Naive thymus-derived CD4-positive, alpha-beta T cell (primary cell): ENCODE results near the gene NFKBIZ. TPM values are rescaled to one million over a fixed set of nuclear protein-coding genes. Genes with fewer than 3 reads are reported as not detected.
A peak's percentile ranks its signal among the peaks of the same experiment; 100 is the strongest.

Experiments used
- ATAC-seq: fragments of 150-1000 bp; cut with Tn5 transposase; 2 replicates; pipeline ENCODE4 v1.10.0; 2021; ENCODE audit warnings: mild to moderate bottlenecking, moderate library complexity
- CTCF ChIA-PET: fragments of 350-600 bp; sonication (Branson Sonifier 250); formaldehyde crosslinking; loops from one replicate; lab custom pipeline; 2021; ENCODE audit warnings: antibody characterized with exemption; lab: Charles Lee
- POLR2A ChIA-PET: fragments of 350-600 bp; sonication (Branson Sonifier 250); formaldehyde crosslinking; loops from one replicate; lab custom pipeline; 2021; ENCODE audit warnings: antibody characterized with exemption, inconsistent platforms; lab: Charles Lee
- DNase-seq, 9 donors: peaks; one replicate each; pipeline versions ENCODE4 v3.0.0 to v3.0.0-alpha.2; 2020 to 2022; ENCODE audit warnings: mixed read lengths in 1 of 9
- H3K27ac ChIP-seq: one replicate; pipeline ENCODE4 v1.7.0; 2013; ENCODE audit warnings: mild to moderate bottlenecking, low read depth, low read length, moderate library complexity
- H3K27me3 ChIP-seq, 2 donors: one replicate each; pipeline ENCODE4 v1.7.0; 2013; ENCODE audit warnings: low read length in 2 of 2, mild to moderate bottlenecking in 2 of 2, moderate library complexity in 2 of 2; ENCODE audit not compliant: control insufficient read depth in 2 of 2, insufficient read depth in 2 of 2
- H3K36me3 ChIP-seq, 3 experiments: 1 replicate in 2 of 3; 2 replicates in 1 of 3; pipeline ENCODE4 v1.7.0; 2013; ENCODE audit warnings: low read length in 3 of 3, mild to moderate bottlenecking in 3 of 3, moderate library complexity in 1 of 3; ENCODE audit not compliant: insufficient read depth in 3 of 3, control insufficient read depth in 2 of 3
- H3K4me1 ChIP-seq, 2 donors: one replicate each; pipeline ENCODE4 v1.7.0; 2013; ENCODE audit warnings: low read length in 2 of 2, mild to moderate bottlenecking in 2 of 2, moderate library complexity in 1 of 2; ENCODE audit not compliant: control insufficient read depth in 2 of 2, insufficient read depth in 2 of 2
- H3K4me3 ChIP-seq: 2 replicates; pipeline ENCODE4 v1.7.0; 2013; ENCODE audit warnings: mild to moderate bottlenecking, low read length
- H3K9me3 ChIP-seq, 3 experiments: 1 replicate in 2 of 3; 2 replicates in 1 of 3; pipeline ENCODE4 v1.7.0; 2013; ENCODE audit warnings: low read length in 3 of 3; ENCODE audit not compliant: control insufficient read depth in 2 of 3
- H3K27ac Mint-ChIP-seq, 9 donors: one replicate each; pipeline ENCODE4 v1.8.0; 2020 to 2022; ENCODE audit warnings: mixed read lengths in 9 of 9, mild to moderate bottlenecking in 8 of 9, moderate library complexity in 5 of 9, inconsistent platforms in 2 of 9
- H3K27me3 Mint-ChIP-seq, 5 donors: one replicate each; pipeline ENCODE4 v1.8.0; 2021 to 2022; ENCODE audit warnings: mixed read lengths in 5 of 5, mild to moderate bottlenecking in 1 of 5
- H3K36me3 Mint-ChIP-seq, 5 donors: one replicate each; pipeline ENCODE4 v1.8.0; 2020 to 2022; ENCODE audit warnings: mixed read lengths in 5 of 5, mild to moderate bottlenecking in 3 of 5, inconsistent platforms in 1 of 5
- H3K4me1 Mint-ChIP-seq, 7 donors: one replicate each; pipeline ENCODE4 v1.8.0; 2020 to 2022; ENCODE audit warnings: mixed read lengths in 7 of 7, mild to moderate bottlenecking in 3 of 7, inconsistent platforms in 1 of 7
- H3K4me3 Mint-ChIP-seq, 10 donors: one replicate each; pipeline ENCODE4 v1.8.0; 2020 to 2022; ENCODE audit warnings: mild to moderate bottlenecking in 10 of 10, mixed read lengths in 10 of 10, moderate library complexity in 6 of 10, inconsistent platforms in 2 of 10
- H3K9me3 Mint-ChIP-seq, 11 donors: one replicate each; pipeline ENCODE4 v1.8.0; 2020 to 2022; ENCODE audit warnings: mixed read lengths in 11 of 11, mild to moderate bottlenecking in 4 of 11, inconsistent platforms in 1 of 11, moderate library complexity in 1 of 11
- intact Hi-C, 2 donors: fragments of 100-400 bp; cut with micrococcal nuclease; formaldehyde crosslinking; loops; one replicate each; pipeline ENCODE4 v1.15.1; 2023
- polyA plus RNA-seq, 2 donors: library from polyadenylated mRNA; unstranded; fragments of 300-500 nt; fragmentation: Illumina TruSeq; gene quantifications; one replicate each; pipeline ENCODE4 v1.2.3, GENCODE V29; 2021
- total RNA-seq, 6 experiments: library from RNA in 5 of 6; stranded (reverse) in 5 of 6; gene quantifications; 1 replicate in 5 of 6; 2 replicates in 1 of 6; pipeline ENCODE4 v1.2.3 and lab custom pipeline; 2021 to 2026

NFKBIZ gene, protein sequence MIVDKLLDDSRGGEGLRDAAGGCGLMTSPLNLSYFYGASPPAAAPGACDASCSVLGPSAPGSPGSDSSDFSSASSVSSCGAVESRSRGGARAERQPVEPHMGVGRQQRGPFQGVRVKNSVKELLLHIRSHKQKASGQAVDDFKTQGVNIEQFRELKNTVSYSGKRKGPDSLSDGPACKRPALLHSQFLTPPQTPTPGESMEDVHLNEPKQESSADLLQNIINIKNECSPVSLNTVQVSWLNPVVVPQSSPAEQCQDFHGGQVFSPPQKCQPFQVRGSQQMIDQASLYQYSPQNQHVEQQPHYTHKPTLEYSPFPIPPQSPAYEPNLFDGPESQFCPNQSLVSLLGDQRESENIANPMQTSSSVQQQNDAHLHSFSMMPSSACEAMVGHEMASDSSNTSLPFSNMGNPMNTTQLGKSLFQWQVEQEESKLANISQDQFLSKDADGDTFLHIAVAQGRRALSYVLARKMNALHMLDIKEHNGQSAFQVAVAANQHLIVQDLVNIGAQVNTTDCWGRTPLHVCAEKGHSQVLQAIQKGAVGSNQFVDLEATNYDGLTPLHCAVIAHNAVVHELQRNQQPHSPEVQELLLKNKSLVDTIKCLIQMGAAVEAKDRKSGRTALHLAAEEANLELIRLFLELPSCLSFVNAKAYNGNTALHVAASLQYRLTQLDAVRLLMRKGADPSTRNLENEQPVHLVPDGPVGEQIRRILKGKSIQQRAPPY
- total RNA-seq, result 100 to 1,000 TPM; 108 to 913 (median 140) TPM
- polyA plus RNA-seq, result 10 to 100 TPM; 21.0 to 30.8 TPM
- 1,219 reads per million, percentile 99 among the genes with 10 or more reads in this experiment for total RNA-seq (lab: John Stamatoyannopoulos, UW)

DNA sequence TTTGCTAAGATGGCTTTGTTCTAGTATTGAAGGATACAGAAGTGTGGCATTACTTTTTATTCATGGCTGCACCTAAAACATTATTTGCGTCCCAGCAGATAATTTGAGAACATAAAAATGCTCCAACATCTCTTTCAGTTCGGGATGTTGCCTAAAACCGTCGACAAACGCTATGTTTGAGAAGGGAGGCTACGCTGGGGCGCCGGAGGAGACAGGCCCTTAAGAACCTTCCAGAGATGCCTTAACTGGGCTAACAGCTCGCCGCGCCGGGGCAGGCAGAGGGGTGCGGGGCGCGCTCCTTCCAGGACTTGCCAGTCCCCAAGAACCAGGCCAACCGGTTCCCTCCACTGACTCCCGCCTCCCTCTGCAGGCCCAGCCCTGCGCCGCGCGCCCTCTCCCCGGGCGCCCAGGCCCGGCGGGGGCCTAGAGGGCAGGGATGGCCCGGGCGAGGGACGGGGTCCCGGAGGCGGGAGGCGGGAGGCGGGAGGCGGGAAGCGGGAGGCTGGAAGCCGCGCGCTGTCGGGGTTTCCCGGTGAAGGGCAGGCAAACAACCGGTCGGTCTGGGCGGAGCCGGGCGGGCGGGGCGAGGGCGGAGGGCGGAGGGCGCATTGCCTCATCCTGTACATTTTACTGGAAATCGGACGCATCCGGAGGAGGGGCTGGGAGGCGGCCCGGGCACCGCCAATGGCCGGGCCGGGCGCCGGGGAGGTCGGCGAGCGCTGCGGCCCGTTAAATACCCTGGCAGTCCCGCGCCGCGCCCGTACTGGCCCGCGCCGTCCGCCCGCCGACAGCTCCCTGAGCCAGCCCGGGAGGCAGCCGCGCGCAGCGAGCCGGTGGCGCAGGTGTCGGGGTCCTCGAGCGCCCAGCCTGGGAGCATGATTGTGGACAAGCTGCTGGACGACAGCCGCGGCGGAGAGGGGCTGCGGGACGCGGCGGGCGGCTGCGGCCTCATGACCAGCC lies at the start of gene NFKBIZ:
Gene NFKBIZ (plus strand): TSS at position 761 of the 960 bp plus-strand sequence. CDS start 115 bp downstream, at position 876.
- peaks cover 0 to 5% (median 0%) of the 10 kb centered on the region in 11 donors for H3K9me3 Mint-ChIP-seq
- Histone ChIP-seq H3K27me3 (no peaks in the 10 kb centered on the region), H3K4me3 (peak within 1 kb of the TSS; percentile 98), H3K4me1 (peaks cover 20 to 26% of the 10 kb centered on the region in 2 donors), H3K9me3 (no peaks in the 10 kb centered on the region), H3K36me3 (peaks cover 16 to 34% (median 19%) of the 10 kb centered on the region in 3 experiments), H3K27ac (peak within 1 kb of the TSS; percentile 100)
- ATAC-seq (peak; percentile 88), DNase-seq (peak; percentile 81 to 94 (median 88))
- H3K27ac Mint-ChIP-seq, result peak within 1 kb of the TSS; percentile 98 to 100 (median 99)
- H3K27me3 Mint-ChIP-seq, result no peaks in the 10 kb centered on the region
- ChIA-PET POLR2A (interaction anchor here (0.6 to 3.7 kb wide), 49 partner anchors 9 to 1140 kb away, joined by 3 to 101 read pairs (median 5); partner anchors contain the start of genes CEP97, NXPE3, PCNP and RPL24), CTCF (interaction anchor here (0.5 to 2.5 kb wide), 11 partner anchors 10 to 688 kb away, joined by 3 to 17 read pairs (median 5); no protein-coding TSS in a partner anchor)
- peaks cover 22 to 48% (median 38%) of the 10 kb centered on the region in 5 donors for H3K36me3 Mint-ChIP-seq
- peaks cover 34 to 50% (median 40%) of the 10 kb centered on the region in 7 donors for H3K4me1 Mint-ChIP-seq
- intact Hi-C loops, result loop anchor here (1.0 to 2.0 kb wide), 12 partner anchors 11 to 376 kb away; partner anchors contain the start of genes CEP97 (in 1 of the 2), NXPE3 (in 1 of the 2), PCNP (in 1 of the 2) and RPL24 (in 1 of the 2)
- peak within 1 kb of the TSS; percentile 90 to 100 (median 98) for H3K4me3 Mint-ChIP-seq

DNA sequence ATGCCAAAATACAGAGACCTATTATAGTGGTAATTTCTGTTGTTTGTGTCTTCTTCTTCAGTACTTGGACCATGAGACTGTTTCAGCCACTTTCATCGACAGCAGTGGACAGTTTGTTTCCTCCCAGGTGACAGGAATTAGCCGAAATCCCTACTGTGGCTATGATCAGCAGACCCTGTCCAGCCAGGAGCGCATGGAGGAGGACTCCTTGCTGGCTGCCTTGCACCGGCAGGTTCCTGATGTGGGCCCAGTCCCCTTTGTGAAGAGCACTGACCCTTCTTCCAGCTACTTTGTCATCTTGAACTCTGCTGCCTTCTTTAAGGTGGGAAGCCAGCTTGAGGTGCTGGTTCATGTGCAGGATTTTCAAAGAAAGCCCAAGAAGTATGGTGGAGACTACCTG lies 48.1 kb upstream of the NFKBIZ start:
- Histone ChIP-seq H3K9me3 (no peaks in the 10 kb centered on the region), H3K27ac (peak overlapping the region; percentile 20), H3K4me3 (no peak overlapping the region), H3K27me3 (no peaks in the 10 kb centered on the region), H3K4me1 (peaks cover 6 to 9% of the 10 kb centered on the region in 2 donors), H3K36me3 (peaks cover 0 to 31% (median 7%) of the 10 kb centered on the region in 3 experiments)
- Mint-ChIP-seq H3K9me3 (peaks cover 0 to 2% (median 0%) of the 10 kb centered on the region in 11 donors), H3K4me1 (peaks cover 12 to 78% (median 64%) of the 10 kb centered on the region in 7 donors), H3K27ac (peak overlapping the region in 8 of 9 donors; percentile 69 to 95 (median 82)), H3K27me3 (no peaks in the 10 kb centered on the region), H3K4me3 (peak overlapping the region in 1 of 10 donors; percentile 28), H3K36me3 (peaks cover 13 to 45% (median 33%) of the 10 kb centered on the region in 5 donors)
- intact Hi-C loops, result loop anchor here in 1 of 2 donors (5.0 kb wide), 2 partner anchors 114 to 136 kb away; partner anchors contain the start of gene RPL24
- POLR2A ChIA-PET, result interaction anchor here (0.9 to 2.8 kb wide), 3 partner anchors 12 to 42 kb away, joined by 3 to 9 read pairs (median 3); no protein-coding TSS in a partner anchor
- DNase-seq (no peak), ATAC-seq (no peak)
- CTCF ChIA-PET, result interaction anchor here (1.2 to 15.9 kb wide), 5 partner anchors 12 to 735 kb away, joined by 3 to 423 read pairs (median 4); no protein-coding TSS in a partner anchor

DNA sequence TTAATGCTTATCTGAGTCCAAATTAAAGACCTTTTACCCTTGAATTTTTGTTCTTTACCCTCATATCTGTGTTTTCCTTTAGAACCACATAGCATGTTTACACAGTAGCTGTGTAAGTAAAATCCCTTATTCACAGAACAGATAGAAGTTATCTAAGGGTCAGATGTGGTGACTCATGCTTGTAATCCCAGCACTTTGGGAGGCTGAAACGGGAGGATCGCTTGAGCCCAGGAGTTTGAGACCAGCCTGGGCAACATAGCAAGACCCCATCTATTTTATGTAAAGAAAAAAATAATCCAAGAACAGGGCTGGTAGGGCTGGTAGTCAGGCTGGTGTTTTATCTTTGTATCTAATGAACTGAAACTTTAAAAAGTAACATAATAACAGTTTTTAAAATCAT lies 47.1 kb upstream of the NFKBIZ start:
- no peaks in the 10 kb centered on the region for H3K9me3 ChIP-seq
- H3K4me3 ChIP-seq, result no peak overlapping the region
- H3K36me3 ChIP-seq, result peaks cover 0 to 33% (median 7%) of the 10 kb centered on the region in 3 experiments
- Mint-ChIP-seq H3K9me3 (peaks cover 0 to 2% (median 0%) of the 10 kb centered on the region in 11 donors), H3K27me3 (no peaks in the 10 kb centered on the region), H3K4me3 (no peak overlapping the region), H3K4me1 (peaks cover 10 to 72% (median 59%) of the 10 kb centered on the region in 7 donors), H3K36me3 (peaks cover 7 to 43% (median 25%) of the 10 kb centered on the region in 5 donors), H3K27ac (peak overlapping the region in 8 of 9 donors; percentile 48 to 95 (median 71))
- intact Hi-C loops, result loop anchor here in 1 of 2 donors (2.0 to 5.0 kb wide), 3 partner anchors 115 to 735 kb away; partner anchors contain the start of gene RPL24
- ATAC-seq (no peak), DNase-seq (no peak)
- CTCF ChIA-PET, result interaction anchor here (0.6 to 15.9 kb wide), 16 partner anchors 11 to 734 kb away, joined by 3 to 423 read pairs (median 4); no protein-coding TSS in a partner anchor
- H3K27ac ChIP-seq, result no peak overlapping the region
- POLR2A ChIA-PET, result interaction anchor here (0.6 to 3.3 kb wide), 12 partner anchors 10 to 735 kb away, joined by 3 to 22 read pairs (median 4); partner anchors contain the start of gene RPL24
- H3K27me3 ChIP-seq, result no peaks in the 10 kb centered on the region
- H3K4me1 ChIP-seq, result peaks cover 0 to 6% of the 10 kb centered on the region in 2 donors

DNA sequence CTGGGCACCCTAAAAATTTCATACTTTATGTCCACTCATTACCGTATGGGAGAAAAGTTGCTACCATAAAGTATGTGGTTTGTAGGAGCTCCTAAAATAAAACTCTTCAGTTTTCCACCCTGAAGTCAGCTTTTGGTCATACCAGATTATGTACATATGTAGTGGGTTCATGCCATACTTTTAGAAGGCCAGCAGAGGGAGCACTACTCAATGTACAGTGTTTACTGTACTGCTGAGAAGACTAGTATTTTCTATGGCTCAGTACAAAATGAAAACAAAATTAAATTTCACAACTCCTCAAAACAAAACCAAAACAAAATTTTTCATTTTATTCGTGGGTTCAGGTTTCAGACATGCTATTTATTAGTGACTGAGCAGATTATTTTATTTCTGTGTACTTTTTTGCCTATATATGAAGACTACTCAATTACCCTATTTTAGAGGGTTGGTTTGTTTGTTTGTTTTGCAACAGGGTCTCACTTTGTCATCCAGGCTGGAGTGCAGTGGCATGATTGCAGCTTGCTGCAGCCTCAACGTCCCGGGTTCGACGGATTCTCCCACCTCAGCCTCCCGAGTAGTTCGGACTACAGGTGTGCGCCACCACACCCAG lies 46.0 kb upstream of the NFKBIZ start:
- Histone ChIP-seq H3K4me3 (no peak overlapping the region), H3K4me1 (peaks cover 0 to 6% of the 10 kb centered on the region in 2 donors), H3K27me3 (no peaks in the 10 kb centered on the region), H3K9me3 (no peaks in the 10 kb centered on the region), H3K36me3 (peaks cover 0 to 36% (median 7%) of the 10 kb centered on the region in 3 experiments), H3K27ac (peak overlapping the region; percentile 29)
- DNase-seq (peak in 7 of 9 donors; percentile 59 to 78 (median 69)), ATAC-seq (peak; percentile 100)
- ChIA-PET CTCF (interaction anchor here (0.6 to 15.9 kb wide), 21 partner anchors 8 to 735 kb away, joined by 3 to 423 read pairs (median 3); partner anchors contain the start of gene NXPE3), POLR2A (interaction anchor here (0.6 to 3.3 kb wide), 10 partner anchors 11 to 734 kb away, joined by 3 to 22 read pairs (median 6); partner anchors contain the start of gene NFKBIZ)
- H3K27ac Mint-ChIP-seq, result peak overlapping the region; percentile 53 to 95 (median 68)
- H3K9me3 Mint-ChIP-seq, result peaks cover 0 to 2% (median 0%) of the 10 kb centered on the region in 11 donors
- intact Hi-C loops, result loop anchor here (1.0 to 5.0 kb wide), 10 partner anchors 18 to 734 kb away; partner anchors contain the start of genes CEP97 (in 1 of the 2), NXPE3 (in 1 of the 2) and RPL24 (in 1 of the 2)
- H3K4me3 Mint-ChIP-seq, result peak overlapping the region in 6 of 10 donors; percentile 14 to 58 (median 29)
- no peaks in the 10 kb centered on the region for H3K27me3 Mint-ChIP-seq
- H3K4me1 Mint-ChIP-seq, result peaks cover 10 to 67% (median 55%) of the 10 kb centered on the region in 7 donors
- peaks cover 7 to 39% (median 22%) of the 10 kb centered on the region in 5 donors for H3K36me3 Mint-ChIP-seq
